Measurements from ENCODE around the gene TTBK2.

Gene TTBK2

DNA sequence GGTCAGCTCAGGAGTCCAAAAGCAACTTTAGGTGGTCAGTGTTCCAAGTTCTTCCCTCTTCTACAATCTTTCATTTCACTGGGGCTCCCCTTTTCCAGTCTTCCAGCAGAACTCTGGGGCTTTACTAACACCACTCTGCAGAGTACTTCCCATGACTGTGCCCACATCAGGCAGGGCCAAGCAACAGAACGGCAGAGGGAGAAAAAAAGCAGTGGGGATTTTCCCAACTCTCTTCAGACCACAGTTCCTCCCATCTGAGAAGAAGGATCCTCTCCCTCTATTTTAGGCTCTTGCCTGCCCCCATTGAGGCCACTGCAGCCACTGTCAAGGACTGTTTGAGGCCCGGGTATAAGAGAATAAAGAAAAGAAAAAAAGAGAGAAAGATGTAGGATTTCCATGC, 70.7 kb downstream of the TTBK2 start:
- Histone ChIP-seq H3K4me3 (ENCODE audit: low read depth, low read length) (no peak overlapping the region), H3K27me3 (replicated peaks) (no peaks in the 10 kb centered on the region), H3K27ac (no peak overlapping the region), H3K36me3 (replicated peaks) (no peaks in the 10 kb centered on the region)
- TF ChIP-seq, protein P1, sequence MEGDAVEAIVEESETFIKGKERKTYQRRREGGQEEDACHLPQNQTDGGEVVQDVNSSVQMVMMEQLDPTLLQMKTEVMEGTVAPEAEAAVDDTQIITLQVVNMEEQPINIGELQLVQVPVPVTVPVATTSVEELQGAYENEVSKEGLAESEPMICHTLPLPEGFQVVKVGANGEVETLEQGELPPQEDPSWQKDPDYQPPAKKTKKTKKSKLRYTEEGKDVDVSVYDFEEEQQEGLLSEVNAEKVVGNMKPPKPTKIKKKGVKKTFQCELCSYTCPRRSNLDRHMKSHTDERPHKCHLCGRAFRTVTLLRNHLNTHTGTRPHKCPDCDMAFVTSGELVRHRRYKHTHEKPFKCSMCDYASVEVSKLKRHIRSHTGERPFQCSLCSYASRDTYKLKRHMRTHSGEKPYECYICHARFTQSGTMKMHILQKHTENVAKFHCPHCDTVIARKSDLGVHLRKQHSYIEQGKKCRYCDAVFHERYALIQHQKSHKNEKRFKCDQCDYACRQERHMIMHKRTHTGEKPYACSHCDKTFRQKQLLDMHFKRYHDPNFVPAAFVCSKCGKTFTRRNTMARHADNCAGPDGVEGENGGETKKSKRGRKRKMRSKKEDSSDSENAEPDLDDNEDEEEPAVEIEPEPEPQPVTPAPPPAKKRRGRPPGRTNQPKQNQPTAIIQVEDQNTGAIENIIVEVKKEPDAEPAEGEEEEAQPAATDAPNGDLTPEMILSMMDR (IDR thresholded peaks at IDR 0.05; ENCODE audit: low read depth, low read length, missing control alignments), result no peak
- no peak for DNase-seq
- in situ Hi-C loops (cut with HindIII; ENCODE audit: low pct_ligation_motif_present, low sequenced_read_pairs), result no loop called here

DNA sequence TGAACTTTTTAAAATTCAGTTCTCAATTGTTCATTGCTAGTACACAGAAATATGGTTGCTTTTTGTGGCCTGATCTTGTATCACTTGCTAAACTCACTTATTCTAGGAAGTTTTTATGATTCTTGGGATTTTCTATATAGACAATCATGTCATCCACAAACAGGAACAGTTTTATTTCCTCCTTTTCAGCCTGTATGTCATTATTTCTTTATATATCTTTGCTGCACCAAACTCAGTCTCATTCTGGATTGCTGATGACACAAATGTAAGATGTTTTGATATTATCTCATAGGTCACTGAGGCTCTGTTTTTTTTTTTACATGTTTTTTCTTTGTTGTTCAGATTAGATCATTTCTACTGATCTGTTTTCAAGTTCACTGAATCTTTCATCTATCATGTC, 71.7 kb downstream of the TTBK2 start:
- H3K36me3 ChIP-seq (replicated peaks), result no peaks in the 10 kb centered on the region
- no peaks in the 10 kb centered on the region for H3K27me3 ChIP-seq (replicated peaks)
- H3K4me3 ChIP-seq (ENCODE audit: low read depth, low read length), result no peak overlapping the region
- in situ Hi-C loops (cut with HindIII; ENCODE audit: low pct_ligation_motif_present, low sequenced_read_pairs), result no loop called here
- TF ChIP-seq, protein P1 (IDR thresholded peaks at IDR 0.05; ENCODE audit: low read depth, low read length, missing control alignments), result no peak
- DNase-seq, result no peak
- H3K27ac ChIP-seq, result no peak overlapping the region

DNA sequence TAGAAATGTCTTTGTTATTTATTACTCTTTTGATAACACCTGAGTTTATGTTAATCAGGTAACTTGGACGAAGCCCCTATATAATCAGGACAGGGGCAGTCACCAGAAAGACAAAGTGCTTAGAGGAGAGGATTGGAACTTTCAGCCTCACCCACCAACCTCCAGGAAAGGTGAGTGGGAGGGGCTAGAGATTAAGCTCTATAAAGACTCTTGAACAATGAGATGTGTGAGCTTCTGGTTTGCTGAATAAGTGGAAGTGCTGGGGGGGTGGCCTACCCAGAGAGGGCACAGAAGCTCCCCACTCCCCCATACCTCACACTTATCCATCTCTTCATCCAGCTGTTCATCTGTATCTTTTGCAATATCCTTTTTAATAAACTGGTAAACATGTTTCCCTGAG, 73.9 kb downstream of the TTBK2 start:
- no peaks in the 10 kb centered on the region for H3K27me3 ChIP-seq (replicated peaks)
- no peak for DNase-seq
- H3K4me3 ChIP-seq (ENCODE audit: low read depth, low read length), result no peak overlapping the region
- no peaks in the 10 kb centered on the region for H3K36me3 ChIP-seq (replicated peaks)
- in situ Hi-C loops (cut with HindIII; ENCODE audit: low pct_ligation_motif_present, low sequenced_read_pairs), result no loop called here
- TF ChIP-seq, protein P1 (IDR thresholded peaks at IDR 0.05; ENCODE audit: low read depth, low read length, missing control alignments), result no peak
- no peak overlapping the region for H3K27ac ChIP-seq

DNA sequence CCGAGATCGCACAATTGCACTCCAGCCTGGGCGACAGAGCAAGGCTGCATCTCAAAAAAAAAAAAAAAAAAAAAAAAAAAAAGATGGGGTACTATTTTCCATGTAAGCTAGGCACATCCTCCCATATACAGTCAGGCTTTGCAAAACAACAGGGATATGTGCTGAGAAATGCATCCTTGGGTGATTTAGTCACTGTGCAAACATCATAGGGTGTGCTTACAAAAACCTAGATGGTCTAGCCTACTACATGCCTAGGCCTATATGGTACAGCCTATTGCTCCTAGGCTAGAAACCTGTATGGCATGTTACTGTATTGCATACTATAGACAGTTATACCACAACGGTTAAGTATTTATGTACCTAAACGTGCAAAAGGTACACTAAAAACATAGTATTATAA, 75.0 kb downstream of the TTBK2 start:
- in situ Hi-C loops (cut with HindIII; ENCODE audit: low pct_ligation_motif_present, low sequenced_read_pairs), result no loop called here
- Histone ChIP-seq H3K27me3 (replicated peaks) (no peaks in the 10 kb centered on the region), H3K36me3 (replicated peaks) (no peaks in the 10 kb centered on the region), H3K4me3 (ENCODE audit: low read depth, low read length) (no peak overlapping the region), H3K27ac (no peak overlapping the region)
- DNase-seq, result peak; percentile 11
- TF ChIP-seq, protein P1 (IDR thresholded peaks at IDR 0.05; ENCODE audit: low read depth, low read length, missing control alignments), result no peak

DNA sequence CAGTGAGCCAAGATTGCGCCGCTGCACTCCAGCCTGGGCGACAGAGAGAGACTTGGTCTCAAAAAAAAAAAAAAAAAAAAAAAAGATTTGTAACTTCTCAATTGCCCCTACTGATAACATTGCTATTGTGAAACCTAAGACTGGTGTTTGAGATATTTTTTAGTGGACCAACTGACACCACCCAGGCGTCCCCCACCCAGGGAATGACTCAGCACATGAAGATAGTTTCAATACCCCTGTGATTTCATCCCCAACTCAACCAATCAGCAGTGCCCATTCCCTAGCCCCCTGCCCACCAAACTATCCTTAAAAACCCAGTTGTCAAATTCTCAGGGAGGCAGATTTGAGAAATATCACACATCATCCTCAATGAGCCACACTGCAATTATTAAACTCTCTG, 76.9 kb downstream of the TTBK2 start:
- H3K27ac ChIP-seq, result no peak overlapping the region
- no peak for DNase-seq
- no peaks in the 10 kb centered on the region for H3K36me3 ChIP-seq (replicated peaks)
- TF ChIP-seq, protein P1 (IDR thresholded peaks at IDR 0.05; ENCODE audit: low read depth, low read length, missing control alignments), result no peak
- in situ Hi-C loops (cut with HindIII; ENCODE audit: low pct_ligation_motif_present, low sequenced_read_pairs), result no loop called here
- H3K4me3 ChIP-seq (ENCODE audit: low read depth, low read length), result no peak overlapping the region
- no peaks in the 10 kb centered on the region for H3K27me3 ChIP-seq (replicated peaks)

DNA sequence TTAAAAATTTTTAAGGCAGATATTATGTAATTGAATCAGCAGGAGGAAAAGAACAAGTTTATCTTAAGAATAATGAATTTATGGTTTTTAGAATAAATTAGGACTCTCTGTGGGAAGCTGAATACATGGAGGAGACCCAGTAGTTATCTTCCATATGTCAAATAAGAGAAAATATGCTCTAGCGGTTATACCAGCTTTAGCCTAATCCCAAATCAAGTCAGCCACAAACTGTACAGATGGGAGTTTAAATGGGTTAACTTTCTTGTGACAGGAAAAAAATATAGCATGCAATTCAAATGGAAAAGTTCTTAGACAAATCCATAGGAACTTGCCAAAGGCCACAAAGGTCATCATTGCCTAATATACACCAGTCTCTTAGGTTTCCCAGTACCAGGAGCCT, 84.3 kb downstream of the TTBK2 start:
- TF ChIP-seq, protein P1 (IDR thresholded peaks at IDR 0.05; ENCODE audit: low read depth, low read length, missing control alignments), result no peak

More for the DNA sequence above, 84.3 kb downstream of the TTBK2 start:
- in situ Hi-C loops (cut with HindIII; ENCODE audit: low pct_ligation_motif_present, low sequenced_read_pairs), result no loop called here
- Histone ChIP-seq H3K4me3 (ENCODE audit: low read depth, low read length) (no peak overlapping the region), H3K36me3 (replicated peaks) (no peaks in the 10 kb centered on the region), H3K27ac (no peak overlapping the region), H3K27me3 (replicated peaks) (no peaks in the 10 kb centered on the region)
- no peak for DNase-seq

Measured in brain microvascular endothelial cell (primary cell).